Head of caudate nucleus (tissue), 42 donors: Measurements from ENCODE around the gene DIP2C.
"Not testable (repeated sequence)": the region's sequence is repeated elsewhere in the genome, so short reads cannot be mapped to it uniquely, and the experiment has no call there.

Source experiments
- DNase-seq, 42 donors: peaks; one replicate each; pipeline versions ENCODE4 v3.0.0 to v3.0.0-alpha.2; 2020 to 2021; ENCODE audit warnings: mixed read lengths in 7 of 42
- intact Hi-C: fragments of 100-400 bp; cut with DNase I; formaldehyde crosslinking; loops from one replicate; pipeline ENCODE4 v1.15.0; 2022

The DIP2C gene

GRCh38 chr10:305034-305433 lies 384.4 kb downstream of the DIP2C start:
- intact Hi-C loops, result no loop called here
- no peak for DNase-seq

GRCh38 chr10:301536-301935 lies 387.9 kb downstream of the DIP2C start:
- intact Hi-C loops, result no loop called here
- DNase-seq, result no peak

DNA sequence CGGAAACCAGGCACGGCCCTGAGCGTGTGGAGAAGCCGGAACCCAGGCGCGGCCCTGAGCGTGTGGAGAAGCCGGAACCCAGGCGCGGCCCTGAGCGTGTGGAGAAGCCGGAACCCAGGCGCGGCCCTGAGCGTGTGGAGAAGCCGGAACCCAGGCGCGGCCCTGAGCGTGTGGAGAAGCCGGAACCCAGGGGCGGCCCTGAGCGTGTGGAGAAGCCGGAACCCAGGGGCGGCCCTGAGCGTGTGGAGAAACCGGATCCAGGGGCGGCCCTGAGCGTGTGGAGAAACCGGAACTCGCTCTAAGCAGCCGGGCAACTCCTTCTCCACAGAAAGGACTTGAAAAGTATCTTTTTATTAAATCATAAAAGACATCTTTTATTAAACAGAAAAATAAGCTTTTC lies 388.9 kb downstream of the DIP2C start:
- DNase-seq, intact Hi-C loops: not testable (repeated sequence)

DNA sequence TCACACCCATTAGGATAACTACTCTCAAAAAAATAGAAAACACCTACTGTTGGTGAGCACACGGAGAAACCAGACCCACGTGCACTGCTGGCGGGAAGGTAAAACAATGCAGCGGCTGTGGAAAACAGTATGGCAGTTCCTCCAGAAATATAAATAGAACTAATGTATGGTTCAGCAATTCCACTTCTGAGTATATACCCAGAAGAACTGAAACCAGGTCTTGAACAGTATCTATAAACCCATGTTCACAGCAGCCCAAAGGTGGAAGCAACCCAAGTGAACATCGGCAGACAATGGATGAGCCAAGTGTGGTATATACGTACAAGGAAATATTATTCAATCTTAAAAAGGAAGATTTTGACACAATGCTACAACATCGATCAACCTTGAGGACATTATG lies 389.5 kb downstream of the DIP2C start:
- DNase-seq, result no peak
- intact Hi-C loops, result no loop called here

DNA sequence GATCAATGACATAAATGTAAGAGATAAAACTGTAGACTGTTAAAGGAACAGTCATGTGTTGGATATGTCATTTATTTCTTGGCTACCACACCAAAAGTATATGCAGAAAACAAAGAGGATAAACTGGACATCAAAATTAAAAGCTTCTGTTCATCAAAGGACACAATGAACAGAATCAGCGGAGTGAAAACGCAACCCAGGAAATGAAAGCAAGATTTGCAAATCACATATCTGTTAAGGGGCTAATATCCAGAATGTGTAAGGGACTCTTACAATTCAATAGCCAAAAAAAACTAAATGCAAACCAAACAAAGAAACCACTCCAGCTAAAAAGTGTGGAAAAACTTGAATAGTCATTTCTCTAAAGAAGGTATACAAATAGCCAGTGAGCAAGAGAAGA lies 390.0 kb downstream of the DIP2C start:
- no peak for DNase-seq
- intact Hi-C loops, result no loop called here

DNA sequence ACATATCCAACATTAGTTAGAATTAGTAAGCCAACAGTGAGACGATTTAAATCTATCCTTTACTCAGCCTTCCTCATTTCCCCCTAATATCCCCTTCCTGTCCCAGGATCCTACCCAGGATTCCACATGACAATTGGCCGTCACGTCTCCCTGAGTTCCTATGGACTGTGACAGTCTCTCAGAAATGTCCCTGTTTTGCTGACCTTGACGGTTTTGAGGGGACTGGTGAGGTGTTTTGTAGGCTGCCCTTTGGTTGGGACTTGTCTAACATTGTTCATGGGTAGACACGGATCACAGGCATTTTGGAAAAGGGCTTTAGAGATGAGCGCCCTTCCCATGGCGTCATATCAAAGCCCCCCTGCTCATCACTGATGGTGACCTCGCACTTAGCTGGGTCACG lies 391.4 kb downstream of the DIP2C start:
- no peak for DNase-seq
- intact Hi-C loops, result no loop called here

DNA sequence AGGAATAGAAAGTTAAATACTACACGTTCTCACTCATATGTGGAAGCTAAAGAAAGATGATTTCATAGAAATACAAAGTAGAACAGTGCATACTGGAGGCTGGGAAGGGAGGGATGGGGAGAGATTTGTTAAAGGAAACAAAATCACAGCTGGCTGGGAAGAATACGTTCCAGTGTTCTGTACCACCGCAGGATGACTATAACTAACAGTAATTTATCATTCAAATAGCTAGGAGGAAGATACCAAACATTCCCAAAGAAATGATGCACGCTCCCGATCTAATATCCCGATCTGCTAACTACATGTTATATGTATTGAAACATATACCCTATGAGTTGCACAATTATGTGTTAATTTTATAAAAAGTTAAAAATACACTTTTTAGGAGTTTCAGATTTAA lies 391.9 kb downstream of the DIP2C start:
- intact Hi-C loops, result no loop called here
- DNase-seq, result no peak

- DNase-seq, result no peak
- intact Hi-C loops, result no loop called here
Measured at GRCh38 chr10:293636-294035, 395.8 kb downstream of the DIP2C start.

DNA sequence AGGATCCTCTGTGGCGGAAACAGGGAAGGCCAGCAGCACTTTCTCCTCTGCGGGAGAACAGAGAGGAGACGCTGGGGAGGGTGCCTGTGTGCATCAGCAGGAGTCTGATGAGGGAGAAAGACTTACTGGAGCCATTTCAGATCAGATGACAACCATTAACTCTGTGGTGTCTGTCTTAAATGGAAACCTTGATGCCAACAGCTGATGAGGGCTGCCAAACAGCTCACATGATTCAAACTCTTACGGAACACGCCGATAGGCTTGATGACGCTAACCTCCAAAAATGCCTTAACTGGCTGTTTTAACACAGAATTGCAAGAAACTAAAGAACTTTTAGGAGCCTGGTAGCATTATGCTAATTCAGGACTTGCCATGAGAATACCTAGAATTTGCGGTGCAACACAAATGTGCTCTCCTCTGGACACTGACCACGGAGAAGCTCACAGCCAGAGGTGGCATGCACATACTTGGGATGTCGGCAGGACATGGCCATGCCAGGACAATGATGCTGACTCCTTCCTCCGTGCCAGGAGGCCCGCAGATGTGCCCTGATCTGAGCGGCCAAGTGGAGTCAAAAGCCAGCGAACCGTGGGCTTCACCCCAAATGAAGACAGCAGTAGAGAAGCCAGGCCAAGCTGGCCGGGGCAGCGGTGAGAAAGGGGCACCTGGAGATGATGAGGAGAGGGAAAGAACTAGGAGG lies 399.3 kb downstream of the DIP2C start:
- intact Hi-C loops, result no loop called here
- no peak for DNase-seq

DNA sequence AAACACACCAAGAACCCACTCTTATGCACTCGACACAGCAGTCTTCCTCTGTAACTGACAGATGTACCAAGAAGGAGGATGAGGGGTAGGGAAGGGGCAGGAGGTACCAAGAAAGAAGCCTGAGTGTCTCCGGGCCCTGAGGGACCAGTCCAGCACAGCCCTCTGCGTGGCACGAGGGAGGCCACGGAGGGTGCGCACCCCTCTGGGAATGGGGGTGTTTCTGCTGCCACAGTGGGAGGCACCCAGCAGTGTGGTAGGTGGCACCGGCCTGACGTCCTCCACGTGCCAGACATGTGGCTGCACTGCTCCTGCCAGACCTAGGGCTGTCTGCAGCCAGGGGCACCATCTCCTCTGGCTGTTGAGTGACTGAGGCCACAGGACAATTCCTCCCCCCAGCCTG lies 399.9 kb downstream of the DIP2C start:
- no peak for DNase-seq
- intact Hi-C loops, result no loop called here

GRCh38 chr10:288316-289200 lies 400.9 kb downstream of the DIP2C start:
- DNase-seq, result no peak
- intact Hi-C loops, result no loop called here

- intact Hi-C loops, result no loop called here
- DNase-seq, result no peak
Measured at GRCh38 chr10:287814-288213, 401.7 kb downstream of the DIP2C start.

GRCh38 chr10:287026-287709 lies 402.3 kb downstream of the DIP2C start:
- DNase-seq, result no peak
- intact Hi-C loops, result no loop called here

DNA sequence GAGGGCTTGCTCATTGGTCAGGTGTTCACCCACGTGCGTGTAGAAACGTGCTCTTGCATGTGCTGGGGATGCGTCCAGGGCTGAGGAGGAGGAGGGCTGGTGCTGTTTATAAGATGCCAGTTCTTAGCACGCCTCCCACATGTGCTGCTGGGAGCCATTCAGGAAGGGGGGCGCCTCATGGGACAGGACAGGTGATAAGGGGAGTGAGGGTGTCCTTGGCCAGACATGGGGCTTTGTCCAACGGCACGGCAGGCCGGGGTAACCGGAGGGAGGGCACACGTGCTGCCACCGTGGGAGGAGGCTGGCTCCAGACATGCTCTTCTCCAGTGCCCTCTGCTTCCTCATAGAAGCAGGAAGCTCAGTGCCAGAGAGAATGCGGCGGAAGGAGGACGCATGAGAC lies 404.3 kb downstream of the DIP2C start:
- DNase-seq, result no peak
- intact Hi-C loops, result no loop called here

- intact Hi-C loops, result no loop called here
- no peak for DNase-seq
Measured at GRCh38 chr10:283916-284356, 405.5 kb downstream of the DIP2C start.

DNA sequence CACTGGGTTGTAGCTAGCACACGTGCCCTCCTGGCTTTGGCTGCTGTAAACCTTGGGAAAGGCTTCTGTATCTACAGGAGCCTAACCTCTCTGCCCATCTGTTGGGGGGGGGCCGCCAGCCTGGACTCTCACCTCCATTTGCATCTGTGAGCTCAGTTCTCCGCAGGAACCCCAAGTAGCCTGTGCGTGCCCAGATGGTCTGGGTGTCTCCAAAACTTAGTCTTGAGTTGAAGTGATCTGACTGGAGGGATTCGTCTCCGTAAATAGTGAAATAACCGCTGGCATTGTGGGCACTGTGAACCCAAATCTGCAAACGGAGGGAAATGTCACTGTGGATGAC lies 406.4 kb downstream of the DIP2C start:
- no peak for DNase-seq
- intact Hi-C loops, result no loop called here

- intact Hi-C loops, result no loop called here
- no peak for DNase-seq
Measured at GRCh38 chr10:282294-283139, 407.0 kb downstream of the DIP2C start.

GRCh38 chr10:279655-280054 lies 409.8 kb downstream of the DIP2C start:
- intact Hi-C loops, result no loop called here
- DNase-seq, result no peak

DNA sequence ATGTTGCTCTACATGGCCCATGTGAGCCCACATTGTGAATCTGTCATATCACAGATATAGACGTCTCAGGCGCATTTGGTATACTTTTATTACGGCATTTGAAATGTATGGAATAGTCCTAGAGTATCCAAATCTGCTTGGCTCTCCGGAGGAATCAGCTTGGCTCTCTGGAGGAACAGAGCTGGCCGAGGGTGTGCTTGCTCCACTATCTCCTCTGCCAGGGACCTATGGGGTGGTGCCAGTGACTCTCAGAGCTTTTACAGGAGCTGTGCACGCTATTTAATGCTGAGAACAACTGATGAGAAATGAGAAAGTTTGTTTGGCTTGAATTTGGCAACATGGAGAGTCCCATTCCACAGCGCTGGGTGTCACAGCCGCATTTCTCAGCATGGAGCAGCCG lies 410.2 kb downstream of the DIP2C start:
- no peak for DNase-seq
- intact Hi-C loops, result no loop called here
